HepG2 (cell line): ENCODE measurements around the gene MEMO1. TPM values are rescaled to one million over a fixed set of nuclear protein-coding genes. Genes with fewer than 3 reads are reported as not detected.
"Not testable (repeated sequence)": the region's sequence is repeated elsewhere in the genome, so short reads cannot be mapped to it uniquely, and the experiment has no call there.

ENCODE experiments used
- ATAC-seq: fragments of 200-7000 bp; cut with Tn5 transposase; 3 replicates; pipeline ENCODE4 v1.9.1; 2020; ENCODE audit warnings: mild to moderate bottlenecking, moderate library complexity
- BruUV-seq: library from RNA; stranded (reverse); fragments of 400-500 nt; replicated peaks from 2 replicates; lab custom pipeline; 2021; lab: Mats Ljungman, UMichigan
- CTCF ChIA-PET: fragments of 300-600 bp; formaldehyde crosslinking; extraction: SDS; loops from one replicate; lab custom pipeline; 2021; ENCODE audit warnings: low total read pairs, inconsistent platforms, low intra/inter-chr PET ratio; lab: Yijun Ruan, JAX
- POLR2A ChIA-PET: fragments of 350-600 bp; sonication (Branson Sonifier 250); formaldehyde crosslinking; loops from one replicate; lab custom pipeline; 2020; ENCODE audit warnings: antibody characterized with exemption, inconsistent platforms; lab: Yijun Ruan, JAX
- DNase-seq: peaks from one replicate; pipeline ENCODE4 v3.0.0-alpha.2; 2015; ENCODE audit warnings: low spot score
- FAIRE-seq: peaks from 3 replicates; lab custom pipeline; 2011; peaks lifted over from hg19 to GRCh38; lab: Jason Lieb, UNC
- H2AFZ ChIP-seq: one replicate; pipeline ENCODE4 v1.6.1; 2011; ENCODE audit warnings: low read length, inconsistent platforms
- H3K27ac ChIP-seq: fragments of 300-600 bp; 3 replicates; pipeline ENCODE4 v1.8.0; 2011; ENCODE audit warnings: mixed run types, mild to moderate bottlenecking, mixed read lengths, low read length, inconsistent platforms; ENCODE audit not compliant: insufficient read depth; ENCODE audit errors: extremely low read length
- H3K27me3 ChIP-seq, 2 experiments: fragments of 200-600 bp in 1 of 2; 2 replicates in 1 of 2; 3 replicates in 1 of 2; pipeline versions ENCODE4 v1.6.0 to v1.8.0; 2011; ENCODE audit warnings: low read length in 2 of 2, mild to moderate bottlenecking in 2 of 2, moderate library complexity in 2 of 2, inconsistent platforms in 1 of 2; ENCODE audit not compliant: insufficient read depth in 2 of 2, control insufficient read depth in 1 of 2
- H3K36me3 ChIP-seq, 2 experiments: fragments of 200-600 bp in 1 of 2; replicated peaks in 1 of 2; 2 replicates in 1 of 2; 3 replicates in 1 of 2; pipeline versions ENCODE4 v1.5.1 to v1.8.0; 2011; ENCODE audit warnings: low read length in 2 of 2, inconsistent platforms in 1 of 2; ENCODE audit not compliant: insufficient read depth in 2 of 2, control insufficient read depth in 1 of 2
- H3K4me1 ChIP-seq: 2 replicates; pipeline ENCODE4 v1.5.1; 2012; ENCODE audit warnings: low read length, inconsistent platforms; ENCODE audit not compliant: insufficient read depth
- H3K4me2 ChIP-seq: 2 replicates; pipeline ENCODE4 v1.6.0; 2011; ENCODE audit warnings: low read depth, low read length, inconsistent platforms
- H3K4me3 ChIP-seq, 3 experiments: fragments of 200-600 bp in 1 of 3; sonication (generic), shearing (Covaris generic) in 1 of 3; replicated peaks in 1 of 3; 2 replicates each; pipeline ENCODE4 v1.5.1; 2011 to 2016; ENCODE audit warnings: low read length in 3 of 3, inconsistent platforms in 2 of 3, low read depth in 2 of 3, mild to moderate bottlenecking in 2 of 3, control low read depth in 1 of 3, mixed read lengths in 1 of 3; ENCODE audit not compliant: insufficient read depth in 1 of 3
- H3K79me2 ChIP-seq: one replicate; pipeline ENCODE4 v1.6.1; 2011; ENCODE audit warnings: low read length, inconsistent platforms; ENCODE audit not compliant: insufficient read depth
- H3K9ac ChIP-seq: 2 replicates; pipeline ENCODE4 v1.6.0; 2011; ENCODE audit warnings: mild to moderate bottlenecking, low read depth, low read length, inconsistent platforms; ENCODE audit not compliant: insufficient read depth
- H3K9me3 ChIP-seq: 2 replicates; pipeline ENCODE4 v1.5.1; 2012; ENCODE audit warnings: mild to moderate bottlenecking, low read length
- H4K20me1 ChIP-seq: 2 replicates; pipeline ENCODE4 v1.6.0; 2011; ENCODE audit warnings: inconsistent platforms, mild to moderate bottlenecking, low read length, moderate library complexity; ENCODE audit not compliant: insufficient read depth
- HES4 ChIP-seq: sonication (generic); formaldehyde crosslinking; IDR thresholded peaks from 2 replicates; pipeline ENCODE4 v1.9.0; 2021; ENCODE audit warnings: mild to moderate bottlenecking, missing genetic modification reagents, borderline replicate concordance
- HOXA3 ChIP-seq: sonication (generic); formaldehyde crosslinking; IDR thresholded peaks from 2 replicates; pipeline ENCODE4 v1.5.0; 2020; ENCODE audit warnings: missing genetic modification reagents
- ZFP62 ChIP-seq: sonication (generic); formaldehyde crosslinking; IDR thresholded peaks from 2 replicates; pipeline ENCODE4 v1.4.0; 2020; ENCODE audit warnings: missing genetic modification reagents
- ZSCAN20 ChIP-seq: sonication (generic); formaldehyde crosslinking; IDR thresholded peaks from 2 replicates; pipeline ENCODE4 v1.4.0; 2020; ENCODE audit warnings: missing genetic modification reagents, mild to moderate bottlenecking, borderline replicate concordance
- WGBS: methylation state at CpG from one replicate; pipeline ENCODE4 v1.1.6; 2017; ENCODE audit warnings: low lambda C conversion rate; 5-methylcytosine and 5-hydroxymethylcytosine counted together
- in situ Hi-C: cut with HindIII; loops from 2 replicates; pipeline ENCODE4 v1.10.0; 2017; ENCODE audit warnings: low pct_unique_long_range_greater_than_20kb; ENCODE audit not compliant: extremely low pct_ligation_motif_present
- intact Hi-C: fragments of 100-400 bp; cut with micrococcal nuclease; formaldehyde crosslinking; loops from one replicate; pipeline ENCODE4 v1.10.0; 2022; ENCODE audit not compliant: unreplicated experiment
- polyA plus RNA-seq, 8 experiments: library from polyadenylated mRNA; depleted of rRNA in 3 of 8; stranded (reverse) in 7 of 8; unstranded in 1 of 8; fragments of >200 nt; fragmentation: Illumina TruSeq in 4 of 8; extraction: Trizol in 4 of 8; gene quantifications; 2 replicates each; pipeline versions ENCODE4 v1.2.1 to v1.2.3, GENCODE V29; 2011 to 2016; ENCODE audit warnings: low read depth in 4 of 8, missing spikeins in 1 of 8, mixed read lengths in 1 of 8; ENCODE audit not compliant: insufficient read depth in 1 of 8
- total RNA-seq, 5 experiments: library from RNA; depleted of rRNA; stranded (reverse); fragments of >200 nt; fragmentation: Illumina TruSeq; extraction: Trizol; gene quantifications; 2 replicates each; pipeline ENCODE4 v1.2.3, GENCODE V29; 2016; ENCODE audit warnings: low read depth in 1 of 5
- TF ChIP-seq, protein P1 (sequence below), 2 experiments: sonication (generic) in 1 of 2; formaldehyde crosslinking in 1 of 2; IDR thresholded peaks; 2 replicates each; pipeline versions ENCODE4 v1.5.1 to v1.6.1; 2011 to 2020; ENCODE audit warnings: borderline replicate concordance in 1 of 2, low read depth in 1 of 2, low read length in 1 of 2, mild to moderate bottlenecking in 1 of 2, missing genetic modification reagents in 1 of 2, moderate library complexity in 1 of 2
- TF ChIP-seq, protein P2 (sequence below): sonication (generic); formaldehyde crosslinking; IDR thresholded peaks from 2 replicates; pipeline ENCODE4 v1.5.0; 2020; ENCODE audit warnings: mild to moderate bottlenecking, missing genetic modification reagents, borderline replicate concordance

MEMO1 gene
- total and polyA plus RNA-seq, 2 of the 13 experiments (the other 11 are each of a cell fraction or from before 2014, with no cell fraction given): 69.8 to 81.6 TPM

DNA sequence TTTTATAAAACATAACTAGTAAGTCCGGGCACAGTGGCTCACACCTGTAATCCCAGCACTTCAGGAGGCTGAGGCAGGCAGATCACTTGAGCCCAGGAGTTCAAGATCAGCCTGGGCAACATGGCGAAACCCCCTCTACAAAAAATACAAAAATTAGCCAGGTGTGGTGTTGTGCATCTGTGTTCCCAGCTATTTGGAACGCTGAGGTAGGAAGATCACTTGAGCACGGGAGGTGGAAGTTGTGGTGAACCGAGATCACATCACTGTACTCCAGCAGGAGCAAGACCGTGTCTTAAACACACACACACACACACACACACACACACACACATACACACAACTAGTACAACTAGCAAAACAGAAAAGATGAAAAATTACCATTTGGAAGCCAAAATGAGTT is 103.3 kb downstream of the MEMO1 start:
- WGBS: 95% methylated on average over 6 of the region's 6 CpGs
- H2AFZ ChIP-seq, DNase-seq, H3K4me1 ChIP-seq, BruUV-seq, POLR2A ChIA-PET, H3K4me2 ChIP-seq, H4K20me1 ChIP-seq, H3K27me3 ChIP-seq, CTCF ChIA-PET, H3K9ac ChIP-seq, H3K9me3 ChIP-seq, ATAC-seq, H3K27ac ChIP-seq, H3K79me2 ChIP-seq, FAIRE-seq, in situ Hi-C loops, intact Hi-C loops, H3K4me3 ChIP-seq: not testable (repeated sequence)
- peaks cover 1 to 11% of the 10 kb centered on the region in 2 experiments; a peak in 4 of 5 replicates for H3K36me3 ChIP-seq

DNA sequence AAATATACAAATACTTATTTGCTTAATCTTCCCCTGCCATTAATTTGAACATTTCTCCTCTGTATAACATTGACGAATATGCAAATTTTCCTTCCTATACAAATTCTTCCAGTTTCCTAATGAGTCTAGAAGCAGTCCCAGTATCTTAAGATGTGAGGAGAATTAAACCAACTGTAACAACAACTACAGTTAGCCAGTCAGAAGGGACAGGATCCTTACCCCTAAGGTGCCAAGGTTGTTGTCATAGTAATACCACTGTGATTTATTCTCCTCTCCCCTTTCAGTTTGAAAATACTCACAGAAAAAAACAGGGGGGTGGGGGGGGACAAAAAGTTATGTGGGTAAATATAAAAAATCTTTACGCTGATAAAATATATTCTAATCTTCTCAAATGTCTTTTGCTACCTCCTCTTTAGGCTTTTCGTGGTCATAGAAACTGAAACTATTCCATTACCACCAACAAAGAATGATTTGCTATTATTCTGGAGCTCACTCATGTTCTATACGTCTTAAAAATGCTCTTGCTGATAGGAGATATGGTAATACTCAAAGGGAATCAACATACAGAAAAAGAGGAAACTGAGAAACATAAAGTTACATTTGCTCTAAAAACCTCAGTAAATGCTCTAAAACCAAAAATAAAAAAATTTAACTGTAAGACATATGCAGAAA is 107.6 kb downstream of the MEMO1 start:
- BruUV-seq: no TSS peak
- CTCF ChIA-PET: no interaction called here

More for the DNA sequence above, 107.6 kb downstream of the MEMO1 start:
- H2AFZ ChIP-seq: no peak overlapping the region
- H3K36me3 ChIP-seq: peaks cover 4 to 22% of the 10 kb centered on the region in 2 experiments; a peak in 4 of 5 replicates
- H3K9ac ChIP-seq: no peak overlapping the region
- no peak overlapping the region for H3K4me2 ChIP-seq
- in situ Hi-C loops (no loop called here), intact Hi-C loops (no loop called here)
- peaks cover 4% of the 10 kb centered on the region; the same call in 1 of the 2 replicates for H3K9me3 ChIP-seq
- H3K4me3 ChIP-seq: no peak overlapping the region
- no peak overlapping the region for H3K27ac ChIP-seq
- H3K79me2 ChIP-seq: no peaks in the 10 kb centered on the region
- 79% methylated on average over 4 of the region's 4 CpGs for WGBS
- no peaks in the 10 kb centered on the region for H3K27me3 ChIP-seq
- TF ChIP-seq, protein P1, sequence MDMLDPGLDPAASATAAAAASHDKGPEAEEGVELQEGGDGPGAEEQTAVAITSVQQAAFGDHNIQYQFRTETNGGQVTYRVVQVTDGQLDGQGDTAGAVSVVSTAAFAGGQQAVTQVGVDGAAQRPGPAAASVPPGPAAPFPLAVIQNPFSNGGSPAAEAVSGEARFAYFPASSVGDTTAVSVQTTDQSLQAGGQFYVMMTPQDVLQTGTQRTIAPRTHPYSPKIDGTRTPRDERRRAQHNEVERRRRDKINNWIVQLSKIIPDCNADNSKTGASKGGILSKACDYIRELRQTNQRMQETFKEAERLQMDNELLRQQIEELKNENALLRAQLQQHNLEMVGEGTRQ (IDR thresholded peaks at IDR 0.05; ENCODE audit: low read depth, low read length): no peak
- TF ChIP-seq, protein P1 (CRISPR knock-in tag; IDR thresholded peaks at IDR 0.05; ENCODE audit: borderline replicate concordance): no peak
- TF ChIP-seq ZFP62: no peak
- TF ChIP-seq, protein P2, sequence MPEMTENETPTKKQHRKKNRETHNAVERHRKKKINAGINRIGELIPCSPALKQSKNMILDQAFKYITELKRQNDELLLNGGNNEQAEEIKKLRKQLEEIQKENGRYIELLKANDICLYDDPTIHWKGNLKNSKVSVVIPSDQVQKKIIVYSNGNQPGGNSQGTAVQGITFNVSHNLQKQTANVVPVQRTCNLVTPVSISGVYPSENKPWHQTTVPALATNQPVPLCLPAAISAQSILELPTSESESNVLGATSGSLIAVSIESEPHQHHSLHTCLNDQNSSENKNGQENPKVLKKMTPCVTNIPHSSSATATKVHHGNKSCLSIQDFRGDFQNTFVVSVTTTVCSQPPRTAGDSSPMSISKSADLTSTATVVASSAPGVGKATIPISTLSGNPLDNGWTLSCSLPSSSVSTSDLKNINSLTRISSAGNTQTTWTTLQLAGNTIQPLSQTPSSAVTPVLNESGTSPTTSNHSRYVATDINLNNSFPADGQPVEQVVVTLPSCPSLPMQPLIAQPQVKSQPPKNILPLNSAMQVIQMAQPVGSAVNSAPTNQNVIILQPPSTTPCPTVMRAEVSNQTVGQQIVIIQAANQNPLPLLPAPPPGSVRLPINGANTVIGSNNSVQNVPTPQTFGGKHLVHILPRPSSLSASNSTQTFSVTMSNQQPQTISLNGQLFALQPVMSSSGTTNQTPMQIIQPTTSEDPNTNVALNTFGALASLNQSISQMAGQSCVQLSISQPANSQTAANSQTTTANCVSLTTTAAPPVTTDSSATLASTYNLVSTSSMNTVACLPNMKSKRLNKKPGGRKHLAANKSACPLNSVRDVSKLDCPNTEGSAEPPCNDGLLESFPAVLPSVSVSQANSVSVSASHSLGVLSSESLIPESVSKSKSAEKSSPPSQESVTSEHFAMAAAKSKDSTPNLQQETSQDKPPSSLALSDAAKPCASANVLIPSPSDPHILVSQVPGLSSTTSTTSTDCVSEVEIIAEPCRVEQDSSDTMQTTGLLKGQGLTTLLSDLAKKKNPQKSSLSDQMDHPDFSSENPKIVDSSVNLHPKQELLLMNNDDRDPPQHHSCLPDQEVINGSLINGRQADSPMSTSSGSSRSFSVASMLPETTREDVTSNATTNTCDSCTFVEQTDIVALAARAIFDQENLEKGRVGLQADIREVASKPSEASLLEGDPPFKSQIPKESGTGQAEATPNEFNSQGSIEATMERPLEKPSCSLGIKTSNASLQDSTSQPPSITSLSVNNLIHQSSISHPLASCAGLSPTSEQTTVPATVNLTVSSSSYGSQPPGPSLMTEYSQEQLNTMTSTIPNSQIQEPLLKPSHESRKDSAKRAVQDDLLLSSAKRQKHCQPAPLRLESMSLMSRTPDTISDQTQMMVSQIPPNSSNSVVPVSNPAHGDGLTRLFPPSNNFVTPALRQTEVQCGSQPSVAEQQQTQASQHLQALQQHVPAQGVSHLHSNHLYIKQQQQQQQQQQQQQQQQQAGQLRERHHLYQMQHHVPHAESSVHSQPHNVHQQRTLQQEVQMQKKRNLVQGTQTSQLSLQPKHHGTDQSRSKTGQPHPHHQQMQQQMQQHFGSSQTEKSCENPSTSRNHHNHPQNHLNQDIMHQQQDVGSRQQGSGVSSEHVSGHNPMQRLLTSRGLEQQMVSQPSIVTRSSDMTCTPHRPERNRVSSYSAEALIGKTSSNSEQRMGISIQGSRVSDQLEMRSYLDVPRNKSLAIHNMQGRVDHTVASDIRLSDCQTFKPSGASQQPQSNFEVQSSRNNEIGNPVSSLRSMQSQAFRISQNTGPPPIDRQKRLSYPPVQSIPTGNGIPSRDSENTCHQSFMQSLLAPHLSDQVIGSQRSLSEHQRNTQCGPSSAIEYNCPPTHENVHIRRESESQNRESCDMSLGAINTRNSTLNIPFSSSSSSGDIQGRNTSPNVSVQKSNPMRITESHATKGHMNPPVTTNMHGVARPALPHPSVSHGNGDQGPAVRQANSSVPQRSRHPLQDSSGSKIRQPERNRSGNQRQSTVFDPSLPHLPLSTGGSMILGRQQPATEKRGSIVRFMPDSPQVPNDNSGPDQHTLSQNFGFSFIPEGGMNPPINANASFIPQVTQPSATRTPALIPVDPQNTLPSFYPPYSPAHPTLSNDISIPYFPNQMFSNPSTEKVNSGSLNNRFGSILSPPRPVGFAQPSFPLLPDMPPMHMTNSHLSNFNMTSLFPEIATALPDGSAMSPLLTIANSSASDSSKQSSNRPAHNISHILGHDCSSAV (CRISPR knock-in tag): no peak
- no peak for TF ChIP-seq HES4 (CRISPR knock-in tag)
- TF ChIP-seq ZSCAN20: no peak
- no peak for TF ChIP-seq HOXA3 (CRISPR knock-in tag)
- POLR2A ChIA-PET: no interaction called here
- H4K20me1 ChIP-seq: no peaks in the 10 kb centered on the region
- DNase-seq (no peak), FAIRE-seq (no peak), ATAC-seq (no peak)
- H3K4me1 ChIP-seq: no peaks in the 10 kb centered on the region
